HepG2 (cell line): ENCODE measurements around the gene SLC9A9. TPM values are rescaled to one million over a fixed set of nuclear protein-coding genes. Genes with fewer than 3 reads are reported as not detected.

Source experiments
- ATAC-seq: fragments of 200-7000 bp; cut with Tn5 transposase; 3 replicates; pipeline ENCODE4 v1.9.1; 2020; ENCODE audit warnings: mild to moderate bottlenecking, moderate library complexity
- BruUV-seq: library from RNA; stranded (reverse); fragments of 400-500 nt; replicated peaks from 2 replicates; lab custom pipeline; 2021; lab: Mats Ljungman, UMichigan
- CTCF ChIA-PET: fragments of 300-600 bp; formaldehyde crosslinking; extraction: SDS; loops from one replicate; lab custom pipeline; 2021; ENCODE audit warnings: low total read pairs, inconsistent platforms, low intra/inter-chr PET ratio; lab: Yijun Ruan, JAX
- POLR2A ChIA-PET: fragments of 350-600 bp; sonication (Branson Sonifier 250); formaldehyde crosslinking; loops from one replicate; lab custom pipeline; 2020; ENCODE audit warnings: antibody characterized with exemption, inconsistent platforms; lab: Yijun Ruan, JAX
- DNase-seq: peaks from one replicate; pipeline ENCODE4 v3.0.0-alpha.2; 2015; ENCODE audit warnings: low spot score
- FAIRE-seq: peaks from 3 replicates; lab custom pipeline; 2011; peaks lifted over from hg19 to GRCh38; lab: Jason Lieb, UNC
- H2AFZ ChIP-seq: one replicate; pipeline ENCODE4 v1.6.1; 2011; ENCODE audit warnings: low read length, inconsistent platforms
- H3K27ac ChIP-seq: fragments of 300-600 bp; 3 replicates; pipeline ENCODE4 v1.8.0; 2011; ENCODE audit warnings: mixed run types, mild to moderate bottlenecking, mixed read lengths, low read length, inconsistent platforms; ENCODE audit not compliant: insufficient read depth; ENCODE audit errors: extremely low read length
- H3K27me3 ChIP-seq, 2 experiments: fragments of 200-600 bp in 1 of 2; 2 replicates in 1 of 2; 3 replicates in 1 of 2; pipeline versions ENCODE4 v1.6.0 to v1.8.0; 2011; ENCODE audit warnings: low read length in 2 of 2, mild to moderate bottlenecking in 2 of 2, moderate library complexity in 2 of 2, inconsistent platforms in 1 of 2; ENCODE audit not compliant: insufficient read depth in 2 of 2, control insufficient read depth in 1 of 2
- H3K36me3 ChIP-seq, 2 experiments: fragments of 200-600 bp in 1 of 2; replicated peaks in 1 of 2; 2 replicates in 1 of 2; 3 replicates in 1 of 2; pipeline versions ENCODE4 v1.5.1 to v1.8.0; 2011; ENCODE audit warnings: low read length in 2 of 2, inconsistent platforms in 1 of 2; ENCODE audit not compliant: insufficient read depth in 2 of 2, control insufficient read depth in 1 of 2
- H3K4me1 ChIP-seq: 2 replicates; pipeline ENCODE4 v1.5.1; 2012; ENCODE audit warnings: low read length, inconsistent platforms; ENCODE audit not compliant: insufficient read depth
- H3K4me2 ChIP-seq: 2 replicates; pipeline ENCODE4 v1.6.0; 2011; ENCODE audit warnings: low read depth, low read length, inconsistent platforms
- H3K4me3 ChIP-seq, 3 experiments: fragments of 200-600 bp in 1 of 3; sonication (generic), shearing (Covaris generic) in 1 of 3; replicated peaks in 1 of 3; 2 replicates each; pipeline ENCODE4 v1.5.1; 2011 to 2016; ENCODE audit warnings: low read length in 3 of 3, inconsistent platforms in 2 of 3, low read depth in 2 of 3, mild to moderate bottlenecking in 2 of 3, control low read depth in 1 of 3, mixed read lengths in 1 of 3; ENCODE audit not compliant: insufficient read depth in 1 of 3
- H3K79me2 ChIP-seq: one replicate; pipeline ENCODE4 v1.6.1; 2011; ENCODE audit warnings: low read length, inconsistent platforms; ENCODE audit not compliant: insufficient read depth
- H3K9ac ChIP-seq: 2 replicates; pipeline ENCODE4 v1.6.0; 2011; ENCODE audit warnings: mild to moderate bottlenecking, low read depth, low read length, inconsistent platforms; ENCODE audit not compliant: insufficient read depth
- H3K9me3 ChIP-seq: 2 replicates; pipeline ENCODE4 v1.5.1; 2012; ENCODE audit warnings: mild to moderate bottlenecking, low read length
- H4K20me1 ChIP-seq: 2 replicates; pipeline ENCODE4 v1.6.0; 2011; ENCODE audit warnings: inconsistent platforms, mild to moderate bottlenecking, low read length, moderate library complexity; ENCODE audit not compliant: insufficient read depth
- HNRNPK ChIP-seq: fragments of 200-400 bp; formaldehyde crosslinking; IDR thresholded peaks from 2 replicates; pipeline ENCODE4 v1.6.1; 2018; ENCODE audit warnings: low read length, low read depth, moderate library complexity, mild to moderate bottlenecking; ENCODE audit not compliant: poor library complexity, severe bottlenecking
- WGBS: methylation state at CpG from one replicate; pipeline ENCODE4 v1.1.6; 2017; ENCODE audit warnings: low lambda C conversion rate; 5-methylcytosine and 5-hydroxymethylcytosine counted together
- in situ Hi-C: cut with HindIII; loops from 2 replicates; pipeline ENCODE4 v1.10.0; 2017; ENCODE audit warnings: low pct_unique_long_range_greater_than_20kb; ENCODE audit not compliant: extremely low pct_ligation_motif_present
- intact Hi-C: fragments of 100-400 bp; cut with micrococcal nuclease; formaldehyde crosslinking; loops from one replicate; pipeline ENCODE4 v1.10.0; 2022; ENCODE audit not compliant: unreplicated experiment
- polyA plus RNA-seq, 8 experiments: library from polyadenylated mRNA; depleted of rRNA in 3 of 8; stranded (reverse) in 7 of 8; unstranded in 1 of 8; fragments of >200 nt; fragmentation: Illumina TruSeq in 4 of 8; extraction: Trizol in 4 of 8; gene quantifications; 2 replicates each; pipeline versions ENCODE4 v1.2.1 to v1.2.3, GENCODE V29; 2011 to 2016; ENCODE audit warnings: low read depth in 4 of 8, missing spikeins in 1 of 8, mixed read lengths in 1 of 8; ENCODE audit not compliant: insufficient read depth in 1 of 8
- total RNA-seq, 5 experiments: library from RNA; depleted of rRNA; stranded (reverse); fragments of >200 nt; fragmentation: Illumina TruSeq; extraction: Trizol; gene quantifications; 2 replicates each; pipeline ENCODE4 v1.2.3, GENCODE V29; 2016; ENCODE audit warnings: low read depth in 1 of 5
- TF ChIP-seq, protein P1 (sequence below): sonication (generic); formaldehyde crosslinking; IDR thresholded peaks from 2 replicates; pipeline ENCODE4 v1.8.0; 2022; ENCODE audit warnings: missing genetic modification reagents, mild to moderate bottlenecking, inconsistent platforms, borderline replicate concordance
- TF ChIP-seq, protein P2 (sequence below): sonication (generic); formaldehyde crosslinking; conservative IDR thresholded peaks from 2 replicates; pipeline ENCODE4 v1.4.0; 2020; ENCODE audit warnings: missing genetic modification reagents

Gene SLC9A9
- total and polyA plus RNA-seq, 2 of the 13 experiments (the other 11 are each of a cell fraction or from before 2014, with no cell fraction given), result not detected

- no TSS peak for BruUV-seq
- TF ChIP-seq, protein P1, sequence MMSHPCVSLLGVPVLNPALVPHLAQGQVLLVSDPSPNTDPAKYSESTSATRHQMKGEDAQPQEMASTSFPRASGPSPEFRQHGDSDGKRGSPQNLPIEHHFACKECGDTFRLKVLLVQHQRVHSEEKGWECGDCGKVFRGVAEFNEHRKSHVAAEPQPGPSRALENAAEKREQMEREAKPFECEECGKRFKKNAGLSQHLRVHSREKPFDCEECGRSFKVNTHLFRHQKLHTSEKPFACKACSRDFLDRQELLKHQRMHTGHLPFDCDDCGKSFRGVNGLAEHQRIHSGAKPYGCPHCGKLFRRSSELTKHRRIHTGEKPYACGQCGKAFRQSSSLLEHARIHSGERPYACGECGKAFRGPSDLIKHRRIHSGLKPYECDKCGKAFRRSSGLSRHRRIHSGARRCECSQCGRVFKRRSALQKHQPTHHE (CRISPR knock-in tag), result no peak
- peak; percentile 15 for TF ChIP-seq HNRNPK
- TF ChIP-seq, protein P2, sequence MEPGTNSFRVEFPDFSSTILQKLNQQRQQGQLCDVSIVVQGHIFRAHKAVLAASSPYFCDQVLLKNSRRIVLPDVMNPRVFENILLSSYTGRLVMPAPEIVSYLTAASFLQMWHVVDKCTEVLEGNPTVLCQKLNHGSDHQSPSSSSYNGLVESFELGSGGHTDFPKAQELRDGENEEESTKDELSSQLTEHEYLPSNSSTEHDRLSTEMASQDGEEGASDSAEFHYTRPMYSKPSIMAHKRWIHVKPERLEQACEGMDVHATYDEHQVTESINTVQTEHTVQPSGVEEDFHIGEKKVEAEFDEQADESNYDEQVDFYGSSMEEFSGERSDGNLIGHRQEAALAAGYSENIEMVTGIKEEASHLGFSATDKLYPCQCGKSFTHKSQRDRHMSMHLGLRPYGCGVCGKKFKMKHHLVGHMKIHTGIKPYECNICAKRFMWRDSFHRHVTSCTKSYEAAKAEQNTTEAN (CRISPR knock-in tag), result no peak
- Histone ChIP-seq H3K27me3 (no peaks in the 10 kb centered on the region), H3K4me1 (0 out of 2 replicates have a peak, but pooled peaks cover 9% of the 10 kb centered on the region), H3K36me3 (no peaks in the 10 kb centered on the region), H3K79me2 (no peaks in the 10 kb centered on the region), H3K9me3 (no peaks in the 10 kb centered on the region), H3K4me3 (no peak overlapping the region), H3K27ac (no peak overlapping the region), H4K20me1 (no peaks in the 10 kb centered on the region), H3K9ac (no peak overlapping the region), H3K4me2 (no peak overlapping the region), H2AFZ (no peak overlapping the region)
- ChIA-PET POLR2A (no interaction called here), CTCF (no interaction called here)
- no peak for ATAC-seq
- in situ Hi-C loops, result no loop called here
- 41% methylated on average over 1 of the region's 1 CpG for WGBS
- no peak for FAIRE-seq
- no peak for DNase-seq
- intact Hi-C loops, result no loop called here
These were observed 521.1 kb downstream of the SLC9A9 start for GRCh38 chr3:143326983-143327778.
